HG03565 (cell line): ENCODE results near the gene SMCO1.
"Not testable (repeated sequence)": the region's sequence is repeated elsewhere in the genome, so short reads cannot be mapped to it uniquely, and the experiment has no call there.

Source experiments
- ATAC-seq: cut with Tn5 transposase; IDR thresholded peaks from one replicate; pipeline ENCODE4 v1.9.1; 2021; ENCODE audit warnings: mild to moderate bottlenecking, moderate library complexity; ENCODE audit not compliant: unreplicated experiment

The SMCO1 gene

GRCh38 chr3:196514913-196515621 lies at the start of gene SMCO1:
SMCO1 (minus strand) TSS chr3:196515346; CDS start chr3:196515209, 137 bp downstream.
- no peak for ATAC-seq

GRCh38 chr3:196563721-196564225 lies 48.6 kb upstream of the SMCO1 start:
- ATAC-seq = no peak

DNA sequence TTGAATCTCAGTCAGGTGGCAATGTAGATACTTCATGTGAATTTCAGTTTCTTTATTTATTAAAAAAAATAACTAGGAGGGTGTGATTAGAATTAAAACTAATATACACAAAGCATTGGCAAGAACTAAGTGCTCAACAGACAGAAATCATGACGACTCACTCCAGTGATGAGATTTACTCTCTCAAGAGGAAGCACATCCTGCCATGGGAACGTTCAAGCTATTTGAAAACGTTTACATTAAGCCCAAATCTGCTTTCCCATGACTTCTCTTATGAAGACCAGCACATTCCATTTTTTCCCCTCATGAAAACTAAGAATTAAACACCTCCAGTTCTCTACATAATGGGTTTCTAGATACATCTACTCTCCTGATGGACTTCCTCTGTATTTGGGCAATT lies 44.7 kb upstream of the SMCO1 start:
- ATAC-seq = no peak

- ATAC-seq = no peak
Measured at GRCh38 chr3:196558476-196558875, 43.3 kb upstream of the SMCO1 start.

GRCh38 chr3:196557236-196557635 lies 42.1 kb upstream of the SMCO1 start:
- ATAC-seq = no peak

GRCh38 chr3:196555295-196555694 lies 40.1 kb upstream of the SMCO1 start:
- ATAC-seq = no peak

DNA sequence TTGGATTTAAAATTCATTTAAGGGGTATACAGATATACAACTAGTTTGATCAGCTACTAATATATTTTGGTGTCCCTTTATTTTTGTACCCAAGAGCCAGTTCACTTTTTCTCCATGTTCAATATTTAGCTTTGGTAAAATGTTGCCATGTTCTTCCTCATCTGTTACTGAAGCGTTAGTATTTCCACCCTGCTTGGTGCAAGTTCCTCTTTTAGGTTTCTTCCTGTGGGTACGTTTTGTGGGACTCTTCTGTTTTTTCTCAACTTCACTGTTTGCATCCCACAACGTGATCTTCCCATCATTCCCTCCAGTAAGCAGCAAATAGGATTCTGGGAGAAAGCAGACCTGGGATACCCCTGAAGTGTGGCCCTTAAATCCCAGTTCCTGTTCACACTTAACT lies 39.1 kb upstream of the SMCO1 start:
- no peak for ATAC-seq

DNA sequence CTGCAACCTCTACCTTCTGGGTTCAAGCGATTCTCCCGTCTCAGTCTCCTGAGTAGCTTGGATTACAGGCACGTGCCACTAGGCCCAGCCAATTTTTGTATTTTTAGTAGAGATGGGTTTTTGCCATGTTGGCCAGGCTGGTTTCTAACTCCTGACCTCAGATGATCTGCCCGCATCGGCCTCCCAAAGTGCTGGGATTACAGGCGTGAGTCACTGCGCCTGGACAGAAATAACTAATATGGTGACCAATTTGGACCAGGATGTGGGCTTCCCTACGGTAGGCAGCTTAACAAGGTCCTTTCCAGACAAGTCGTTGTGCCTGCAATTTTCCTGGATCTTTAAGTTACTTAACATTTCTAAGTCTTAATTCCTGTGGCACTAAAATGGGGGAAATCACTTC lies 38.4 kb upstream of the SMCO1 start:
- ATAC-seq = no peak

- no peak for ATAC-seq
Measured at GRCh38 chr3:196552253-196552652, 37.1 kb upstream of the SMCO1 start.

GRCh38 chr3:196550172-196550571 lies 35.0 kb upstream of the SMCO1 start:
- not testable (repeated sequence) for ATAC-seq

DNA sequence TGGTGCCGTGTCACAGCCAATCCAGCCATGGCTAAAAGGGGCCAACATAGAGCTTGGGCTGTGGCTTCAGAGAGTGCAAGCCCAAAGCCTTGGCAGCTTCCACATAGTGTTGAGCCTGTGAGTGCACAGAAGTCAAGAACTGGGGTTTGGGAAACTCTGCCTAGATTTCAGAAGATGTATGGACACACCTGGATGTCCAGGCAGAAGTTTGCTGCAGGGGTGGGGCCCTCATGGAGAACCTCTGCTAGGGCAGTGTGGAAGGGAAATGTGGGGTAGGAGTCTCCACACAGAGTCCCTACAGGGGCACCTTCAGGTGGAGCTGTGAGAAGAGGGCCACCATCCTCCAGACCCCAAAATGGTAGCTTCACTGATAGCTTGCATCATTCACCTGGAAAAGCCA lies 34.2 kb upstream of the SMCO1 start:
- ATAC-seq = not testable (repeated sequence)

GRCh38 chr3:196547067-196547466 lies 31.9 kb upstream of the SMCO1 start:
- ATAC-seq = no peak

DNA sequence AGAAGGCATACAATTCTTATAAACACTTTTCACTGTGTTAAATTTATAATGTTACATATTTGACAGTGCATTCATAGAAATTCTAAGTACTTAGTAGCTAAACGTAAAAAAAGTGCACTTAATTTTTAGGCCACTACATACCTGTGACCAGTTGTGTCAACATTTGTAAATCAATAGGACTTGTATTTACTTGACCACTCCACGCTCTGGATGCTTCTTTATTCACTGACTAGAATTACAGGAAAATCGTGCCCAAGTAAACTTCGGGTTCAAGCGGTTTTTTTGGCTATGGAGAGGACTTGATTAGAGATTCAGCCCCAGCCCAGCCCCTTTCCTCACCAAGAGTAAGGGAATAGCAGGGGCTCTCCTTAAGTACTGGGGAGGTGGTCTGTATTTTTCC lies 31.4 kb upstream of the SMCO1 start:
- no peak for ATAC-seq

DNA sequence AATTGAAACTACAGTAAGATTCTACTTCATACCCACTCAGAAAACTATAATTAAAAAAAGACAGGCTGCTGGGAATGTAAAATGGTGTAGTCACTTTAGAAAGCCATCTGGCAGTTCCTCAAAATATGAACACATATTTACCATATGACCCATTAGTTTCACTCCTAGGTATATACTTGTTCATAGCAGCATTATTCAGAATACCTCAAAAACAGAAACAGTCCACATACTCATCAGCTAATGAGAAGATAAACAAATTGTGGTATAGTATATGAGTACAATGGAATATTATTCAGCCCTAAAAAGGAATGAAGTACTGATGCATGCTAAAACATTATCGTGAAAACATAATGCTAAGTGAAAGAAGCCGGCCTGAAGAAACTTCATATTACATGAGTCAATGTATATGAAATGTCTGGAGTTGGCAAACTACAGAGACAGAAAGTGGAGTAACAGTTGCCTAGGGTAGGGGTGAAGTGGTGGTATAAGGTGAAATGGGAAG lies 29.4 kb upstream of the SMCO1 start:
- no peak for ATAC-seq

DNA sequence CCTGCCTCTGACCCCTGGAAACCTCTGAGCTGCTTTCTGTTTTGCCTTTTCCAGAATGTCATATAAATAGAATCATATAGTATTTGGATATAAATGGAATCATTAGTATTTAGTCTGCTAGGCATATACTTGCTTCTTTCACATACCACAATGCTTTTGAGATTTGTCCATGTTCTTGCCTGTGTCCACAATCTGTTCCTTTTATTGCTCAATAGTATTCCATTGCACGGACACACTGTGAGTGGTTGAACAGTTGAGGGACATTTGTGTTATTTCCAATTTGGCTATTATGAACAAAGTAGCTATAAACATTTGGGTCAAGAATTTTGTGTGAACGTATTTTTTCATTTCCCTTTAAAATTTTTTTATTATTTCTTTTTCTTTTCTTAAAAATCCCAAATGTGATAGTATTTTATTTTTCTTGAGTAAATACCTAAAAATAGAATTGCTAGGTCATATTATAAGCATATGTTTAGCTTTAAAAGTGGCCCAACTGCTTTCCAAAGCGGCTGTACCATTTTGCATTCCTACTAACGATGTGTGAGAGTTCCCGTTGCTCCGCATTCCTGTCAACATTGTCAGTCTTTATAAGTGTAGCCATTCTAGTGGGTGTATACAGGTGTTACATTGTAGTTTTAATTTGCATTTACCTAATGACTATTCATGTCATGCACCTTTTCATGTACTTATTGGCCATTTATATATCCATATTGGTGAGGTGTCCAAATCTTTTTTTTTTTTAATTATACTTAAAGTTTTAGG lies 26.7 kb upstream of the SMCO1 start:
- ATAC-seq = no peak

DNA sequence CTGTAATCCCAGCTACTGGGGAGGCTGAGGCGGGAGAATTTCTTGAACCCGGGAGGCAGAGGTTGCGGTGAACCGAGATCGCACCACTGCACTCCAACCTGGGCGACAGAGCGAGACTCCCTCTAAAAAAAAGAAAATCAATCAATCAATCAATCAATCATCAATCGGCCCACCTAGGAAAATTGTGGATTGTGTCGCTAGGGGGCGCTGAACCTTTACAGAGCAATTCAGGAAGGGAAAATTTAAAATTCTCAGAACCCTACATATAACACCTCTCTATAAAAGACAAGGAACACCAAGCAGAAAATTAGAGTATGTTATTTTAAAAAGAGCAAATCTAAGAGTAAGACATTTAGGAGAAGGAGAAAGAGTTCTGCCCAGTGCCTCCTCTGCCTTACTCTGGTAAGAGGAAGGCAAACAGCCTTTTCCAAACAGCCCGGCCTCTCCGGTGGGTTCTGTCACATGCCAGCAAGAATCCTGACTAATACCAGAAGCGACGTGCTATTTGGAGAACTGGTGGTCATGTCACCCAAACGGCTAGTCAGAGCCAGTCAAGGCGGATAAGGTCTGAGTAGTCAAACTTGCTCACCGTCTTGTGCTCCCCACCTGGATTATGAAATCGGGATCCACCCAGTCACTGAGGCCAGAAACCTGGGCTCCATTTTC lies 22.3 kb upstream of the SMCO1 start:
- no peak for ATAC-seq

DNA sequence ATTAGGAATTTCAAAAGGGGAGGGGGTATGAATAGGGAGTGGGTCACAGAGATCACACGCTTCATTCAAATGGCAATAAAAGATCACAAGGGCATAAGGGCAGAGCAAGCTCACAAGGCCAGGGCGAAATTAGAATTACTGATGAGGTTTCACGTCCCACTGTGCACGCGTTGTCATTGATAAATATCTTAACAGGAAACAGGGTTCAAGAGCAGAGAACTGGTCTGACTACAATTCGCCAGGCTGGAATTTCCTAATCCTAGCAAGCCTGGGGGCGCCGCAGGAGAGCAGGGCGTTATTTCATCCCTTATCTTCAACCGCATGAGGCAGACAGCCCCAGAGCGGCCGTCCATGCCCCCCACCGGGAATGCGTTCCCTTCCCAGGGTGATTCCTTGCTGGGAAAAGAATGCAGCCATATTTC lies 18.1 kb upstream of the SMCO1 start:
- ATAC-seq = no peak

DNA sequence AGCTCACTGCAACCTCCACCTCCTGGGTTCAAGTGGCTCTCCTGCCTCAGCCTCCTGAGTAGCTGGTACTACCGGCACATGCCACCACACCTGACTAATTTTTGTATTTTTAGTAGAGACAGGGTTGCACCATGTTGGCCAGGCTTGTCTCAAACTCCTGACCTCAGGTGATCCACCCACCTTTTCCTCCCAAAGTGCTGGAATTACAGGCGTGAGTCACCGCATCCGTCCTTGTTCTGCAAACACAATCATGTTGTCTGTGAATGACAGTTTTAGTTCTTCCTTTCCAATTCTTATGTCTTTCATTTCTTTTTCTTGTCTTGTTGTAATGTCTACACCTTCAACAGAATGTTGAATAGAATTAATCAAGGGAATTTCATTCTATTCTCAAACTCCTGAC lies 16.3 kb upstream of the SMCO1 start:
- ATAC-seq = no peak

GRCh38 chr3:196528639-196529233 lies 13.6 kb upstream of the SMCO1 start:
- peak; percentile 62 for ATAC-seq

GRCh38 chr3:196525141-196525540 lies 10.0 kb upstream of the SMCO1 start:
- no peak for ATAC-seq

DNA sequence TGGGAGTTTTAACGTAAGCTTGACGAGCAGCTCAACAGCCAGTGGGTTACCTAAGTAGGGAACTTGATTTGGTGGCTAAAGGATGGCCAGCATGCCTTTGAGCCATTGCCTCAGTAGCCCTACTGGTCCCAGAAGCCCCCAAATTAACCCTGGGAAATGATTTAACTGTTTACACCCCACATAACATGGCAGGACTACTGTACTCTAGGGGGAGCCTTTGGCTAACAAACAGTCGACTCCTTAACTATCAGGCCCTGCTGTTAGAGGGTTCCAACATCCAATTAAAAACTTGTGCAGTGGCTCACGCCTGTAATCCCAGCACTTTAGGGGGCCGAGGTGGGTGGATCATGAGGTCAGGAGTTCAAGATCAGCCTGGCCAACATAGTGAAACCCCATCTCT lies 9.4 kb upstream of the SMCO1 start:
- ATAC-seq = no peak
